Measurements from ENCODE around the gene F2R. TPM values are rescaled to one million over a fixed set of nuclear protein-coding genes. Genes with fewer than 3 reads are reported as not detected.
"Not testable (repeated sequence)": the region's sequence is repeated elsewhere in the genome, so short reads cannot be mapped to it uniquely, and the experiment has no call there.

The F2R gene
- total and polyA plus RNA-seq, 12 donors = 3.1 to 20.9 (median 11.1) TPM

- no peak overlapping the region for H3K27ac ChIP-seq
- WGBS, 2 donors = 57 to 60% methylated on average over 3 of the region's 3 CpGs
- no peak overlapping the region for H3K4me3 ChIP-seq
- peaks cover 0 to 3% (median 0%) of the 10 kb centered on the region in 7 donors for H3K27me3 ChIP-seq
- intact Hi-C loops (cut with DNase I) = no loop called here
- TF ChIP-seq CTCF (IDR thresholded peaks at IDR 0.05) = no peak
- ATAC-seq (no peak), DNase-seq (no peak)
- H3K9me3 ChIP-seq = peaks cover 0 to 16% (median 7%) of the 10 kb centered on the region in 11 donors
- H3K4me1 ChIP-seq = no peaks in the 10 kb centered on the region
- H3K36me3 ChIP-seq = no peaks in the 10 kb centered on the region
These were observed 49.3 kb downstream of the F2R start for GRCh38 chr5:76765249-76765648.

GRCh38 chr5:76766746-76767145 lies 50.8 kb downstream of the F2R start:
- Histone ChIP-seq H3K36me3 (no peaks in the 10 kb centered on the region), H3K27ac (no peak overlapping the region), H3K27me3 (no peaks in the 10 kb centered on the region), H3K4me1 (no peaks in the 10 kb centered on the region), H3K9me3 (peaks cover 0 to 16% (median 7%) of the 10 kb centered on the region in 11 donors), H3K4me3 (no peak overlapping the region)
- DNase-seq (no peak), ATAC-seq (no peak)
- intact Hi-C loops (cut with DNase I) = no loop called here
- no peak for TF ChIP-seq CTCF (IDR thresholded peaks at IDR 0.05)
- 90 to 94% methylated on average over 2 of the region's 2 CpGs for WGBS, 2 donors

- H3K9me3 ChIP-seq, DNase-seq, H3K27ac ChIP-seq, ATAC-seq, H3K27me3 ChIP-seq, H3K4me3 ChIP-seq, H3K36me3 ChIP-seq: not testable (repeated sequence)
- 95% methylated on average over 14 of the region's 14 CpGs for WGBS, 2 donors
- intact Hi-C loops (cut with DNase I) = loop anchor here in 5 of 10 donors (5.0 to 10.0 kb wide), 5 partner anchors 34 to 166 kb away; partner anchors contain the start of gene F2R (in 3 of the 5)
- peaks cover 0 to 11% (median 0%) of the 10 kb centered on the region in 9 donors for H3K4me1 ChIP-seq
These were observed 55.1 kb downstream of the F2R start for GRCh38 chr5:76771041-76771440.

GRCh38 chr5:76771705-76772405 lies 55.9 kb downstream of the F2R start:
- Histone ChIP-seq H3K27me3 (no peaks in the 10 kb centered on the region), H3K27ac (no peak overlapping the region), H3K36me3 (no peaks in the 10 kb centered on the region), H3K4me3 (no peak overlapping the region), H3K9me3 (no peaks in the 10 kb centered on the region), H3K4me1 (peaks cover 0 to 11% (median 0%) of the 10 kb centered on the region in 9 donors)
- ATAC-seq (no peak), DNase-seq (no peak)
- TF ChIP-seq CTCF (IDR thresholded peaks at IDR 0.05) = no peak
- whole genome bisulfite sequencing, 2 donors = 64 to 71% methylated on average over 3 of the region's 3 CpGs
- intact Hi-C loops (cut with DNase I) = loop anchor here in 5 of 10 donors (5.0 to 10.0 kb wide), 5 partner anchors 35 to 167 kb away; partner anchors contain the start of gene F2R (in 3 of the 5)

GRCh38 chr5:76775921-76776320 lies 60.0 kb downstream of the F2R start:
- DNase-seq (no peak), ATAC-seq (no peak)
- peaks cover 0 to 23% (median 0%) of the 10 kb centered on the region in 9 donors for H3K4me1 ChIP-seq
- no peak overlapping the region for H3K27ac ChIP-seq
- WGBS, 2 donors = 84 to 94% methylated on average over 5 of the region's 5 CpGs
- no peak for TF ChIP-seq CTCF (IDR thresholded peaks at IDR 0.05)
- no peaks in the 10 kb centered on the region for H3K9me3 ChIP-seq
- no peaks in the 10 kb centered on the region for H3K27me3 ChIP-seq
- intact Hi-C loops (cut with DNase I) = loop anchor here in 8 of 10 donors (2.0 to 10.0 kb wide), 6 partner anchors 61 to 175 kb away; partner anchors contain the start of gene F2R (in 1 of the 8)
- no peaks in the 10 kb centered on the region for H3K36me3 ChIP-seq
- H3K4me3 ChIP-seq = no peak overlapping the region

Data from heart right ventricle (tissue), 16 donors.